ENCODE measurements around the gene CFAP57. TPM values are rescaled to one million over a fixed set of nuclear protein-coding genes. Genes with fewer than 3 reads are reported as not detected.
A peak's percentile ranks its signal among the peaks of the same experiment; 100 is the strongest.

CFAP57 gene
- total RNA-seq, 1 donor from 2014 or later = 0.82 TPM

GRCh38 chr1:43274125-43274803, 102.1 kb downstream of the CFAP57 start:
- no peak for FAIRE-seq
- DNase-seq (ENCODE audit: low spot score in 2 of 2) = peak in 1 of 2 donors; percentile 53

- DNase-seq (ENCODE audit: low spot score in 2 of 2) (no peak), FAIRE-seq (no peak)
Measured at GRCh38 chr1:43274804-43275180, 102.7 kb downstream of the CFAP57 start.

DNA sequence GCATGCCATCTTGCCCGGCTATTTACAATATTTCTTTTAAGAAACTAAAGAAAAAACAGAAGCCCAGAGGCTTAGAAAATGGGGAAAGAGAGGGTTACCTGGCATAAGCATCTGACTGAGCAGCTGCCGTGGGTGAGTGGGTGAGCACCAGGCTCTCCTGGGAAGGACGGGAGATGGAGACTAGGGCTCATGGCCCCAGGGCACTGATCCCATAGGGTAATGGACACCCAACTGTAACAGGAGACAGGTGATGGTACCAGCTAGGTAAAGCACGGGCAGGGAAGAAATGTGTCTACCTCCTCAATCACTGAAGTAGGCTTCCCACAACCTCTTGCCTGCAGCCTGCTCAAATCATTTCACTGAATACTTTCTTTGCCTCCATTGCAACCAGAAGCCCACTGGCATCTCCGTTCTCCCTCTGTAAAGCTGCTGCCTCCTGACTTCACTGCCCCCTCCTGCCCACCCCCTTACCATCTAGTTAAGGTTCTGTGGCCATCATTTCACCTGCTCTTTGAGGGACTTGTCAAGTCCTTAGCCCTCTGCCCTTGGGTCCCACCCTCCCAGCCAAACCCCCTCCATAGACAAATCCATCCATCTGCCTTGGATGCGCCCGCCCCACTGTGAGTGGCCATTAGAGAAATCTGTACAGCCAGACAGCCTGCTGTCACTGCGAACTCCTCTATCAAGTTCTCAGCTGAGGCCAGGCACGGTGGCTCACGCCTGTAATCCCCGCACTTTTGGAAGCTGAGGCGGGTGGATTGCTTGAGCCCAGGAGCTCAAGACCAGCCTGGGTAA, 103.9 kb downstream of the CFAP57 start:
- DNase-seq (ENCODE audit: low spot score in 2 of 2) (no peak), FAIRE-seq (no peak)

GRCh38 chr1:43276673-43277072, 104.5 kb downstream of the CFAP57 start:
- no peak for FAIRE-seq

GRCh38 chr1:43277116-43277876, 105.2 kb downstream of the CFAP57 start:
- no peak for FAIRE-seq
- no peak for DNase-seq (ENCODE audit: low spot score in 2 of 2)

More at GRCh38 chr1:43276673-43277072, 104.5 kb downstream of the CFAP57 start:
- no peak for DNase-seq (ENCODE audit: low spot score in 2 of 2)

DNA sequence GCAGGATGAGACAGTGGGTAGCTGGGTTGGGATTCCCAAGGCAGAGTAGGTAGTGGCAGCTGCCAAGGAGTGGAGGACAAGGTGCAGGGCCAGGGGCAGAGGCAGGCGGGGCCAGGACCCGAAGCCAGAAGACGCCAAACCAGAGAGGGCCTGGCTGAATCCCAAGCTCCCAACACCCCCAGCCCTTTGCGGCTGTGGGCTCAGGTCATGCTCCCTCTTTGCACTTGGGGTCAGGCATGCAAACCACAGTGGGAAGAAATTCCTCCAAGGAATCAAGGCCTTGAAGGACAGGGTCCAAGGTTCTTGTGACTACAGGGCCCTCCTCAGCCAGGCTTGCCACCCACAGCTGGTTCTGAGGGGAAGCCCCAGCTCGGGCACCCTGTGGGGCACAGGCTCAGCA, 107.0 kb downstream of the CFAP57 start:
- no peak for DNase-seq (ENCODE audit: low spot score in 2 of 2)

DNA sequence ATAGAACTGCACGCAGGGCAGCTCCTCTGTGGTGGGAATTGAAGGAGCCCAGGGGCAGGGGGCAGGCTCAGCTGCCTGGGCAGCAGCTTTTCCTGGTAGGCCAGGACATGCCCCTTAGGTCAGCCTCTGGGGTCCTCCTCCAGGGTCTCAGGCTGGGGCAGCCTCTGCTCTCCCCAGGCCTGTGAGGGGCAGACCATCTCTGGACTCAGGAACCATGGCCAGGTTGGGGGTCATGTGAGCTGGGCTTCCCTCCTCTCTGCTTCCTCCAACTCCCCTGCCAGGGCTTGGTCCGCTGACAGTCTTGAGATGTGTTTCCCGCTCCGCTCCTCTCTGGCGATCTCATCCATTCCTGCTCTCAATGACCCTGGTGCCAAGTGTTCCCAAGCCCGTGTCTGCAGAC, 107.5 kb downstream of the CFAP57 start:
- no peak for FAIRE-seq

More for the DNA sequence above, 107.0 kb downstream of the CFAP57 start:
- FAIRE-seq = no peak

GRCh38 chr1:43280692-43281091, 108.6 kb downstream of the CFAP57 start:
- FAIRE-seq (no peak), DNase-seq (ENCODE audit: low spot score in 2 of 2) (no peak)

More for the DNA sequence above, 107.5 kb downstream of the CFAP57 start:
- no peak for DNase-seq (ENCODE audit: low spot score in 2 of 2)

- DNase-seq (ENCODE audit: low spot score in 2 of 2) = no peak
- FAIRE-seq = no peak
Measured at GRCh38 chr1:43282220-43283195, 110.4 kb downstream of the CFAP57 start.

DNA sequence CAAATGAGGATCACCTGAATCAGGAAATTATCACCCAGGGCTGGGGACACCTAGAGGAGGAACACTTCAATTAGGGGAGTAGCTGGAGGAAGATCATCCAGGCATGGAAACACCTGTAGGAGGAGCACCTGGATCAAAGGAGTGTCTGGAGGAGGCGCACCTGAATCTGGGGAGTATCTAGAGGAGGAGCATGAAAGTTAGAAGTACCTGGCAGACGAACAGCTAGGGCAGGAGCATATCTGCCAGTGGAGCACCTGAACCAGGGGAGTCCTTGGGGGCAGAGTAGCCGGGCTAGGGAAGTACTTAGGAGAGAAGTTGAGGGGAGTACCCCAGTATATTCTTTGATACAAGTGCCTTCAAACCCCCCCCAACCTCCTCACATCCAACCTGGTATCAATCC, 111.9 kb downstream of the CFAP57 start:
- no peak for DNase-seq (ENCODE audit: low spot score in 2 of 2)
- FAIRE-seq = no peak

DNA sequence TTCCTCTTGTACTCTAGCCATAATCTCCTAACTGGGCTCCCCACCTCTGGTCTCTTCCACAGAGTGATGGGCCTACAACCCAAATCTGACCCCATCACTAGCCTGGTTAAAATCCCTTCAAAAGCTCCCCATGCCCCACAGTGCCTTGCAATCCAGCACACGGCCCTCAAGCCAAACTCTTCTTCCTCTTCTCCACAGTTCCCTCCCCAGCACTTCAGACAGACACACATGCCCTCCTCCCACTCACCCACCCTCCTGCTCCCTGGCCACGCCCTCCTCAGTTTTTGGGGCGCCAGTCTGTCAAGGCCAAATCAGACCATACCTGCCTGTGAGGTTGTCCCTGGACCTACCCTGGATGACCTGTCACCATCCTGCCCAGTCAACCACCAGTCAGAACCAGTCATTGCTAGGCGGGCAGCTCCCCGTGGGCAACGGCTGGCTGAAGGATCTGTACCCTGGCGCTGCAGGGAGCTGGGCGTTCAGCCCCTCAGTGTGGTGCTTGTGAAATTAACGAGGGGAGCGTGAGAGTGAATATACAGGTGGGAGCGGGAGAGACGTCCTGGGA, 112.5 kb downstream of the CFAP57 start:
- DNase-seq (ENCODE audit: low spot score in 2 of 2) (no peak), FAIRE-seq (no peak)

DNA sequence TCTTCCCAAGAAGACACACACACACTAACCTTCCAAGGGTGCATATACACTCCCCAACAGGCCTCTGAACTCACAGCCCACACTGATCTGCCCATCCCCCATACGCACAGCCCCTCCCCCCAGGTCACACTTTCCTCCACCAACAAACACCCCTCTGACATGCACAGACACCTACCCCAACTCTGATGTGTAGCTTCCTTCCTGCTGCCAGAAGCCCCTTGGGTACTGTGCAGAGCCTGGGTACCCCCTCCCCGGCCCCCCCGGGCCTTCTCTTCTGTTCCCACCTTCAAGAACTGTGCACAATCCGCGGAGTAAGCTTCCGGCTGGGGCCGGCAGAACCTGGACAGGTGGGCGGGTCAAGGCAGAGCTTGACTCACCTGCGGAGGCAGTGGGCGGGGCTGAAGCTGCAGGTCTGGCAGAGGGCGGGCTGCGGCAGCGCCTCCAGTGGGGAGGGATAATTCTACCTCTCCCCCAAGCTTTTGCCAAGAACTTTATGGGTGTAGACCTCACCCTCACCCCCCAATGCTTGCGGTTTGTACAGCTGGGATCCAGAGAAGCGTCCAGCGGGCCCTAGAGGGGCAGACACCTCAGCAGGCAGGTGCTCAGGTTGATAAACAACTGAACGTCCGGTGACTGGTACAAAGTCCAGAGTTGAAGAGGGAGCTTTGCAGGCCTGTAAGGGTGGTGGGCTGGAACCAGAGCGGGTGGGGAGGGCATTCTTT, 113.3 kb downstream of the CFAP57 start, which contains the start of gene C1orf210:
C1orf210 (minus strand) TSS at position 313 of the 722 bp plus-strand sequence. CDS start 2,311 bp downstream, outside the sequence.
- DNase-seq (ENCODE audit: low spot score in 2 of 2) = no peak
- no peak for FAIRE-seq

DNA sequence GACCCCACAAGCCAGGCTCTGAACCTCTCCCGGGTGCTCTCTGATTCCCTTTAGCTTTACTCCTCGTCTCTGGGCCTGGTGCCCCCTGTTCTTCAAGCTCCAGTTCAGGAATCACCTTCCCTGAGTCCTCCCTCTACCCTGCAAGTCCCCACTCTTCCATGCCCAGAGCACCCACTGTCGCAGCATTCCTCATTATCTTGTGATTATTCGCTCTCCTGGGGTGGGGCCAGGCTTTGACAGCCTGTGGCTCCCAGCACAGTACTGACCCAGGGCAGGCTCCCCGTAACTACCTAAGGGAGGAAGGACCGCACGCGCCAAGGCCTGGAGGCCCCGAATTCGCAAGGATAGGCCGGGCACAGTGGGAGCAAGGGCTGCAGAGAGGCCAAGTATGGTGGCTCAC, 114.0 kb downstream of the CFAP57 start:
- DNase-seq (ENCODE audit: low spot score in 2 of 2) = no peak
- no peak for FAIRE-seq

DNA sequence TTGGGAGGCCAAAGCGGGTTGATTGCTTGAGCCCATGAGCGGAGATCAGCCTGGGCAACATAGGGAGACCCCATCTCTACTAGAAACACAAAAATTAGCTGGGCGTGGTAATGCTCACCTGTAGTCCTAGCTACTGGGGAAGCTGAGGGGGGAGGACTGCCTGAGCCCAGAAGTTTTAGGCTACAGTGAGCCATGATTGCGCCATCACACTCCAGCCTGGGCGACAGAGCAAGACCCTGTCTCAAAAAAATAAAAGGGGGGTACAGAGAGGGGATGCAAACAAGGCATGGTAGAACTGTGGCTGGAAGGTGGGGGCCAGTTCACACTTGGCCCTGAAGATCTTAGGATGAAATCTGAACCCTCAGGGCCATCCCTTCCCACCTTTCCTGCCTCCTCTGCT, 114.4 kb downstream of the CFAP57 start:
- no peak for DNase-seq (ENCODE audit: low spot score in 2 of 2)
- no peak for FAIRE-seq

DNA sequence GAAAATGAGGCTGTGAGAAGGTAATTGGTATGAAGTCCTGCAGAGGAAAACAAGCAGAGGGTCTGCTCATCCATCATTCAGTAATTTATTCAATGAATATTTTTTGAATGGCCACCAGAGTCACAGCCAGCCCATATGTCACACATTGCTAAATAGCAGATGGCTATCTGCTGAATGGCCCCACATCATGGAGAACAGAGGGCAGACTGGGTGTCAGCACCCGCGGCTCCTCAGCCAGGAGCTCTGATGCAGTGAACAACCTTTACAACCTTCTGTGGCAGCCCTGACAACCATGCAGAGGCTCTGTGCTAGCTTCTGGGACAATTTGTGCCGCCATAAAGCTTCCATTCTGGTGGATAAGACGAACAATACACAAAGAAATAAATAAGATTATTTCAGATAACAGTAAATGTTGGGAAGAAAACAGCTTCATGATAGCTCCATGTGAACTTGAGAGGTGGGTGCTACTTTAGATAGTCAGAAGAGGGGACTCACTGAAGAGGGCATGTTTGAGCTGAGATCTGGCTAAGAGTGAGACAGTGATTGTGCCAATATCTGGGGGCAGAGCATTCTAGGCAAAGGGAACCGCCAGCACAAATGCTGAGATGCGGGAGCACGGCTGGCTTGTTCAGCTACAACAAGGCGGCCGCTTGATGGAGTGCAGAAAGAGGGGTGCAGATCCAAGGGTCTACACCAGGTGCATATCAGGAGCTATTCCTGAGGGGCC, 116.1 kb downstream of the CFAP57 start:
- FAIRE-seq (no peak), DNase-seq (ENCODE audit: low spot score in 2 of 2) (no peak)

- no peak for FAIRE-seq
- DNase-seq (ENCODE audit: low spot score in 2 of 2) = no peak
Measured at GRCh38 chr1:43288785-43289706, 116.9 kb downstream of the CFAP57 start.

DNA sequence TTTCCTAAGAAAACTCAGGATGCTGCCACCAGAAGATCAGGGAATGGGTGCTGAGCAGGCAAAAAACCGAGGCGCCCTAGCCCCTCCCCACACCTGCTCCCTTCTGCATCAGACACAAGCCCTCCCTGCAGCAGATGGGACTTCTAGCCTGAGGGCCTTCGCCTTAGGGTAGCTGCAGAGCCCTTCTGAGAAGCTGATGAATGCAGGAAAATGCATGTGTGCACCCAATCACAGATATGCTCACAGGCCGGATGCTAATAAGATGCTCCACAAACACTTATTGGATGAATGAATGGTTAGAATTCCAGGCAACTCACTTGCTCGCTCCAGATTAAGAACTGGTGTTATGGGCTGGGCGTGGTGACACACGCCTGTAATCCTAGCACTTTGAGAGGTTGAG, 120.1 kb downstream of the CFAP57 start:
- no peak for FAIRE-seq
- DNase-seq (ENCODE audit: low spot score in 2 of 2) = no peak
